ENCODE measurements around the gene NUS1.
A peak's percentile ranks its signal among the peaks of the same experiment; 100 is the strongest.
"Not testable (repeated sequence)": the region's sequence is repeated elsewhere in the genome, so short reads cannot be mapped to it uniquely, and the experiment has no call there.

Gene NUS1

DNA sequence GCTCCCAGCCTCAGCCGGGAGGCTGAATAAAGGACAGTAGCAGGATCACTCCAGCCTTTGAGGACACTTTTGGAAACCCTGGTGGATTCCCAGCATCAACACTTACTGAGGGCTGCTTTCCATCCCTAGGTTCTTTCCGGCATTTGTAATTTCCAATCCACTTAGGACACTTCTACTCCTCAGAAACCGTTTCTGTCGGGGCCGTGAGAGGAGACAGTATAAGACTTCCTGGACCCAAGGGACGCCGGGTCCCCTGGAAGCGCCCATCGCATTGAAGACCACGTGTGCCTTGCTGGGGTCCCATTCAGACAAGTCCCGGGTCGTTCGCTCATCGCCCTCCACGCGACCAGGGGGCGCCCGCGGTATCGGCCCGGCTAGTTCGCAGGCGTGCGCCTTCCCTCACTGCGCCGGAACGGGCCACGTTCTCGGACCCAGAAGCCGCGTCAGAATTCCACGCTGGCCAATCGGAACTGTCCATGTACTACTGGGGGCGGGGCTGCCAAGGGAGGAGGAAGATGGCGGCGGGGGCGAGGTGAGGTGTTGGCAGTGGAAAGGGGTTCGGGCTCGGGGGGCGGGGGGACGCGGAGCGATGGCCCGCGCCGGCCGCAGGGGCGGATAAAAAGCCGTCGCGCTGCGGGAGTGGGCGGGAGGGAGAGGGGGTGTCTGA lies at the start of gene NUS1:
Gene NUS1, plus strand, starts transcription at position 479 of the 667 bp plus-strand sequence. CDS start 202 bp downstream, outside the sequence.
- no peaks in the 10 kb centered on the region for H3K9me3 ChIP-seq (ENCODE audit: control insufficient read depth, low read length)
- peak within 1 kb of the TSS; percentile 80 for H3K4me2 ChIP-seq (ENCODE audit: low read length)
- TF ChIP-seq CTCF (IDR thresholded peaks at IDR 0.05) = peak; percentile 87
- peak within 1 kb of the TSS; percentile 94 for H2AFZ ChIP-seq
- peak within 1 kb of the TSS; percentile 54 for H3K27ac ChIP-seq
- H3K4me3 ChIP-seq (ENCODE audit: low read depth, low read length) = peak within 1 kb of the TSS; percentile 63
- no peaks in the 10 kb centered on the region for H3K4me1 ChIP-seq
- no peak within 1 kb of the TSS for H3K9ac ChIP-seq
- no peaks in the 10 kb centered on the region for H3K36me3 ChIP-seq (ENCODE audit: control insufficient read depth, insufficient read depth, low read length)
- H3K27me3 ChIP-seq (ENCODE audit: control insufficient read depth, insufficient read depth, low read length) = no peaks in the 10 kb centered on the region
- H3K79me2 ChIP-seq = peaks cover 9% of the 10 kb centered on the region

GRCh38 chr6:117627533-117627932 lies 47.7 kb upstream of the NUS1 start:
- no peak for TF ChIP-seq CTCF (IDR thresholded peaks at IDR 0.05)
- Histone ChIP-seq H3K4me2 (ENCODE audit: low read length) (no peak overlapping the region), H3K27me3 (ENCODE audit: control insufficient read depth, insufficient read depth, low read length) (no peaks in the 10 kb centered on the region), H3K79me2 (no peaks in the 10 kb centered on the region), H3K36me3 (ENCODE audit: control insufficient read depth, insufficient read depth, low read length) (no peaks in the 10 kb centered on the region), H3K9ac (no peak overlapping the region), H2AFZ (no peak overlapping the region), H3K4me3 (ENCODE audit: low read depth, low read length) (no peak overlapping the region), H3K4me1 (no peaks in the 10 kb centered on the region), H3K27ac (no peak overlapping the region), H3K9me3 (ENCODE audit: control insufficient read depth, low read length) (no peaks in the 10 kb centered on the region)

- H3K4me1 ChIP-seq = no peaks in the 10 kb centered on the region
- H3K27me3 ChIP-seq (ENCODE audit: control insufficient read depth, insufficient read depth, low read length) = no peaks in the 10 kb centered on the region
- no peak overlapping the region for H2AFZ ChIP-seq
- no peak overlapping the region for H3K27ac ChIP-seq
- no peaks in the 10 kb centered on the region for H3K9me3 ChIP-seq (ENCODE audit: control insufficient read depth, low read length)
- no peak overlapping the region for H3K4me3 ChIP-seq (ENCODE audit: low read depth, low read length)
- H3K4me2 ChIP-seq (ENCODE audit: low read length) = no peak overlapping the region
- no peak for TF ChIP-seq CTCF (IDR thresholded peaks at IDR 0.05)
- no peak overlapping the region for H3K9ac ChIP-seq
- H3K79me2 ChIP-seq = no peaks in the 10 kb centered on the region
- no peaks in the 10 kb centered on the region for H3K36me3 ChIP-seq (ENCODE audit: control insufficient read depth, insufficient read depth, low read length)
These were observed 46.1 kb upstream of the NUS1 start for GRCh38 chr6:117629119-117629660.

DNA sequence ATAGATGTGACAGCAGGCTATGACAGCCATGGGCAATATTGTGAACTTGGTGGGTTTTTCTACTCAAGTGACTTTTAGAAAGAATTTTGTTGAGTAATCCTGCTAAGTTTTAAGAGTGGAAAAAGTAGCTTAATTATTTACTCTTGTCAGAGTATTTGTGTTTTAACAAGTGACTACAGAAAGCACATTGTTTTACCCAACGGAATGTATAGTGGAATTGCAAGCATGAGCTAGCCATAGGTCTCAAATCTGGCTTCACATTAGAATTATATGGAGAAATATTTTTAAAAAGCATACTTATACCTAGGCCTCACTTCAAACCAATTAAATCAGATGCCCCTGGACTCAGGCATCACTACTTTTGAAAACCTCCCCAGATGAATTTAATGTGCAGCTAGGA lies 37.5 kb upstream of the NUS1 start:
- Histone ChIP-seq H3K36me3 (ENCODE audit: control insufficient read depth, insufficient read depth, low read length) (no peaks in the 10 kb centered on the region), H3K9ac (no peak overlapping the region), H3K27me3 (ENCODE audit: control insufficient read depth, insufficient read depth, low read length) (no peaks in the 10 kb centered on the region), H3K4me1 (no peaks in the 10 kb centered on the region), H3K9me3 (ENCODE audit: control insufficient read depth, low read length) (no peaks in the 10 kb centered on the region), H3K79me2 (no peaks in the 10 kb centered on the region), H3K4me3 (ENCODE audit: low read depth, low read length) (no peak overlapping the region), H3K27ac (no peak overlapping the region), H2AFZ (no peak overlapping the region), H3K4me2 (ENCODE audit: low read length) (no peak overlapping the region)
- no peak for TF ChIP-seq CTCF (IDR thresholded peaks at IDR 0.05)

- no peak overlapping the region for H3K4me3 ChIP-seq (ENCODE audit: low read depth, low read length)
- H3K9ac ChIP-seq = no peak overlapping the region
- no peaks in the 10 kb centered on the region for H3K4me1 ChIP-seq
- H3K79me2 ChIP-seq = no peaks in the 10 kb centered on the region
- no peak overlapping the region for H3K4me2 ChIP-seq (ENCODE audit: low read length)
- no peak overlapping the region for H3K27ac ChIP-seq
- H3K9me3 ChIP-seq (ENCODE audit: control insufficient read depth, low read length) = no peaks in the 10 kb centered on the region
- H2AFZ ChIP-seq = no peak overlapping the region
- TF ChIP-seq CTCF (IDR thresholded peaks at IDR 0.05) = no peak
- H3K36me3 ChIP-seq (ENCODE audit: control insufficient read depth, insufficient read depth, low read length) = no peaks in the 10 kb centered on the region
- no peaks in the 10 kb centered on the region for H3K27me3 ChIP-seq (ENCODE audit: control insufficient read depth, insufficient read depth, low read length)
These were observed 32.3 kb upstream of the NUS1 start for GRCh38 chr6:117642976-117643375.

DNA sequence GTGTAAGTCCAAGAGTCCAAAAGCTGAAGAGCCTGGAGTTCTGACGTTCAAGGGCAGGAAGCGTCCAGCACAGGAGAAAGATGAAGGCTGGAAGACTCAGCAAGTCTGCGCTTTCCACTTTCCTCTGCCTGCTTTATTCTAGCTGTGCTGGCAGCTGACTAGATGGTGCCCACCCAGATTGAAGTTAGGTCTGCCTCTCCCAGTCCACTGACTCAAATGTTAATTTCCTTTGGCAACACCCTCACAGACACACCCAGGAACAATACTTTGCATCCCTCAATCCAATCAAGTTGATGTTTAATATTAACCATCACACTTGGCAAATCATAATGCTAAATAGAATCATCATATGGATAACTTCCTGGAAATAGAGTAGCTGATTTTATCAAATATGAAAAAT lies 23.3 kb upstream of the NUS1 start:
- not testable (repeated sequence) for H3K4me2 ChIP-seq (ENCODE audit: low read length); H3K27me3 ChIP-seq (ENCODE audit: control insufficient read depth, insufficient read depth, low read length); H3K4me3 ChIP-seq (ENCODE audit: low read depth, low read length); H2AFZ ChIP-seq; H3K9me3 ChIP-seq (ENCODE audit: control insufficient read depth, low read length); H3K27ac ChIP-seq; H3K36me3 ChIP-seq (ENCODE audit: control insufficient read depth, insufficient read depth, low read length); H3K79me2 ChIP-seq; H3K9ac ChIP-seq; H3K4me1 ChIP-seq

All from parathyroid adenoma (tissue), 2 donors.